NCI-H2196 treated with DMSO at 0.1 percent for 48 hours (cell line): ENCODE data around the gene OLIG2.

Experiments
- DNase-seq: peaks from one replicate; lab custom pipeline; 2025; ENCODE audit not compliant: unreplicated experiment; lab: John Stamatoyannopoulos, UW

The OLIG2 gene

DNA sequence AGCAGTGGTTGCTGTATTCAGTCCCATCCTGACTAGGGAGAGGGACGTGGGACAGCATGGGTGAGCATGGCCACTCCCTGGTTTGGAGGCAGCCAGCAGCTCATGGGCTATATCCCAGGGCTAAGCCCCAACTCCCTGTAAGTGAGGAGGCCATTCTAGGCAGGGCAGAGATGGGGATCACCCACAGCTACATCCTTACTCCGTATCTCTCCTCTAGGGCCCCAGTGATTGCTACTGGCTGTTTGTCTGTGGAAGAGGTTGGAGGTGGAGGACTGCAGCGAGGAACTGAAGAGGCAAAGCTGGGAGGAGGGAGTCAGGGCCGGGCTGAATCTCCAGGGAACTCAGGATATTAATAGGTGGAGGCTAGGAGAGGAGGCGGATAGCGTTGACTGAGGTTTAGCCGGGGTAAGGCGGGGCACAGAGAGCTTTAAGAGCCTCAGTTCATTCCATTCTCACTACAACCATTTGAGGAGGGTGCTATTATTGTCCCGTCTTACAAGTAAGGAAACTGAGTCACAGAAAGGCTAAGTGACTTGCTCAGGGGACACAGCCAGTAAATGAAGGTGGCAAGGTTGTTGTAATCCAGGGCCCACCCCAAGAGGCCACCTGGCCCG, 6.8 kb downstream of the OLIG2 start:
- DNase-seq: no peak

- no peak for DNase-seq
Observed at GRCh38 chr21:33033094-33033951, 7.6 kb downstream of the OLIG2 start.

DNA sequence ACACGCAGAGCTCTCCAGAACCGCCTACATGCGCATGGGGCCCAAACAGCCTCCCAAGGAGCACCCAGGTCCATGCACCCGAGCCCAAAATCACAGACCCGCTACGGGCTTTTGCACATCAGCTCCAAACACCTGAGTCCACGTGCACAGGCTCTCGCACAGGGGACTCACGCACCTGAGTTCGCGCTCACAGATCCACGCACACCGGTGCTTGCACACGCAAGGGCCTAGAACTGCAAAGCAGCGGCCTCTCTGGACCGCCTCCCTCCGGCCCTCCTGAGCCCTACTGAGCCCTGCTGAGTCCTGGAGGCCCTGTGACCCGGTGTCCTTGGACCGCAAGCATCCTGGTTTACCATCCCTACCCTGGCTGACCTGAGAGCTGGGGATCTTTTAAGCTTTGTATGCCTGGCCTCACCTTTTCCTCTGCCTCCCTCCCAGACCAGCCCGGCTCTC, 8.3 kb downstream of the OLIG2 start:
- DNase-seq: no peak

- no peak for DNase-seq
Observed at GRCh38 chr21:33035147-33035546, 9.4 kb downstream of the OLIG2 start.

- DNase-seq: no peak
Observed at GRCh38 chr21:33036430-33037162, 10.9 kb downstream of the OLIG2 start.

GRCh38 chr21:33037501-33037900, 11.8 kb downstream of the OLIG2 start:
- DNase-seq: no peak

- DNase-seq: no peak
Observed at GRCh38 chr21:33039536-33039935, 13.8 kb downstream of the OLIG2 start.

- DNase-seq: no peak
Observed at GRCh38 chr21:33040215-33040614, 14.5 kb downstream of the OLIG2 start.

- DNase-seq: no peak
Observed at GRCh38 chr21:33041981-33042380, 16.2 kb downstream of the OLIG2 start.

- no peak for DNase-seq
Observed at GRCh38 chr21:33042812-33043211, 17.1 kb downstream of the OLIG2 start.

- DNase-seq: no peak
Observed at GRCh38 chr21:33046455-33046854, 20.7 kb downstream of the OLIG2 start.

DNA sequence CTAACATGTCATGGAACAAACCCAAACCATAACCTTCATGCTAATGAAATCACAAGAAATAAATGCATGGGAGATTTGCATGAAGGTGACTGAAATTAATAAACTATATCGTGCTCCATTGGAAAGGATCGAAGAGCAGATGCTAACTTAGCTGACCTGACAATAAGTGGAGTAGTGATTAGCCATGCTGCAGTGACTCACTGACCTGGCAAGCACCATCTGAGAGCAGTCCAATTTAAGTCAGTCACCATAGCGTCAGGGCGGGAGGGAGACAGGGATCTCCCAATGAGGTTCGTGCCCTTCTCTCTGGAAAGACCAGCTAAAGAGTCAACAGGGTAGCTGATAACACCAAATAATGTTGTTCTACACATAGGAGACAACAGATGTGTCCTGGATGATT, 21.5 kb downstream of the OLIG2 start:
- no peak for DNase-seq

DNA sequence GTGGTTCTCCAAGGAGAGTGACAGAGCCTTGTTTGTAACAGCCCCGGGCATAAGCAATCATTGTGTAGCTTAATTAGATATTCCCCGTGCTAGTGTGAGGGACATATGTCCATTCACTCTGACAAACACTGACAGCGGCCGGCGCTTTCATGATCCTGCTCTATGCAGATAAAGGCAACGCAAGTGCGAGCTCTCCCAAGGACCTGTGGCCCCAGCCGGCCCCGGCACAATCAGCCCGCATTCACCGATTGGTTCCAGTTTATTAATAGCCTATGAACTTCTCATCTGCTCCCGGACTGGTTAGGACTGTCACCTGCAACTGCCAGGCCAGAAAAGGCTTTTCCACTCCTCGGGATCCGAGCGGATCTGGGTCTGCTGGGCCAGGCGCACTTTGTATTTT, 26.2 kb downstream of the OLIG2 start:
- no peak for DNase-seq

- DNase-seq: no peak
Observed at GRCh38 chr21:33053951-33054350, 28.2 kb downstream of the OLIG2 start.

DNA sequence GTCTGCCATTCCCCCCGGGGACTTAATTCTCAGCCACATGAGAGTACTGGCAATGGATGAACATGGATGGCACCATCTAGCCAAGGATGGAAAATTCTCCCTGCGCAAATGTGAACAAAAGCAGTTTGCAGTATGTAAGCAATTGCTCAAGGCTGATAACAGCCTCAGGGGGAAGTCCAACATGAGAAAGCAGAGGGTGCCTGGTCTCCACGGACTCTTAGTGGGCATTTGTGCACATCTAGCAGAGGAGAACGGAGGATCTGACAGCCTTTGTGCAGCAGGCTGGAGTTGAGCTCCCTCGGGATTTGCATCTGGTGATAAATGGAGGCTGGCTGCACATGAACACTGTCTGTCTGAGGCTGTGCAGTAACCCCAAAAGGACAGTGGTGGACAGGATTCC, 30.3 kb downstream of the OLIG2 start:
- no peak for DNase-seq

DNA sequence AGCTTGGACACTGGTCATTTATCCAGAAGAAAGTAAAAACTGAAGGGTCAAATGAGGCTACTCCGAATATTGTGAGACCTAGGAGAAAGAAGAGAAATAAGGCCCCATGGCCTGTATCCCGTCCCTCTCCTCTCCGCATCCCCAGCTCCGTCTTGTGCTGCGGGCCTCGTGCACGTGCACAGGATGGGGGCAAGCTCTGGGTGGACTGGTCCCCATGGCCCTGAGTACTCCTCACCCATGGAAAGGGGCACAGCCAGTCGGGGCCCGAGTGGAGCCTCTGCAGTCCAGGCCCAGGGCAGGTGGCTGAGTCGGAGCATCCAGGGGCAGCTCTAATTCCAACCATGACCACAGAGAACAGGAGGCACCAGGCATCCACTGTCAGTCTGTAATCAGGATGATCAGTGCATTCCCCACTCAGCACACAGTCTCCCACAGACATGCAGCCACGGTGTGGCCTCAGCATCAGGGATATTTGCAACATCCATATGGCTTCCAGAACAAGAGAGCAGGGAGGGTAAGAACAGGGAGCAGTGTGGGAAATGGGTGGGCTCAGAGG, 31.7 kb downstream of the OLIG2 start:
- DNase-seq: no peak

GRCh38 chr21:33058527-33058926, 32.8 kb downstream of the OLIG2 start:
- DNase-seq: peak; percentile 35

DNA sequence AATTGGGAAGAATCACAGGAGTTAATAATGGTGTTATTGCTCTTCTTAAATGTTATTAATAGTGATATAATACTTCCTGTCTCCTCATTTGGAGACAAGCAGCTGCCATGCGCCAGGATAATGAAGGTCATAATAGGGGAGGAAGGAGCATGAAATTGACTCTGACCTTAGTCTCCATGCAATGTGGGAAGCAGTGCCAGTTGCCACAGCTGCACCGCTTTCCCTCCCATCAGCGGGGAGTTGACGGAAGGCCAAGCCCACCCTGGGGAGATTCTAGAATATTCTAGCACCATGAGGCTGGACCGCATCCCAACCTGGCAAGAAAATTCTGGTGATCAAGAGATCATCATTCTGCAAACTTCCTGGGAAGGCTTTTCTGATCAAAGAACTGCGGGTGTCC, 33.2 kb downstream of the OLIG2 start:
- DNase-seq: no peak

DNA sequence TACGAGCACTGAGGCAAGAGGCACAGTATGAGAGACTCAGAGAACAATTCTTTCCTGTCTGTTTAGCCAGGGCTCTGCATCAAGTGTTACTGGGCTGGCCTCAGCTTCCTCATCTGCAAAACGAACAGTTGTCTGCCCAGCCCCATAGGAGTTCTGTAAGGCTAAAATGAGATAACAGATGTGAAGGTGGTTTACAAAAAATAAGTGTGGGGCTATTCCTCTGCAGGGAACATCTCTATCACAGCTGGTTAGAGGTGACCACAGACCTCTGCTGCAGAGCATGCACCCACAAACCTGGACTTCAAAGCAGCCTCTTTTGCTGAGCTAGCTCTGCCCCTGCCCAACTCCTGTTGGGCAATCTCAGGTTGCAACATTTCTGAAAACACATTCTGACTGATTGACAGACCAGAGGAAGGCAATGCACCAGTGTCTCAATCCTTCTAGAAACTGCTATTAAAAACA, 33.7 kb downstream of the OLIG2 start:
- no peak for DNase-seq

DNA sequence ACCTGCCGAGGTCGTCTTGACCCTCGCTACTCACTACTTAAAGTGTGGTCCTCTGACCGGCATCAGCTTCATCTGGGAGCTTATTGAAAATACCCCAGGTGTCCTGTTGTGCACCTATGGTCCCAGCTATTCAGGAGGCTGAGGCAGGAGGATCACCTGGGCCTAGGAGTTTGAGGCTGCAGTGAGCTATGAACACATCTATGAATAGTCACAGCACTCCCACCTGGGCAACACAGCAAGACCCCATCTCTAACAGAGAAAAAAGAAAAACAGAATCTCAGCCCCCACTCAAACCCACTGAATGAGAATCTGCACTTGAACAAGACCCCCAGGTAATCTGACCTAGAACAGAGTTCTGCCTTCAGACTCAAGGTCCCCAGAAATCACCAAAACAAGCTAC, 35.5 kb downstream of the OLIG2 start:
- DNase-seq: no peak

DNA sequence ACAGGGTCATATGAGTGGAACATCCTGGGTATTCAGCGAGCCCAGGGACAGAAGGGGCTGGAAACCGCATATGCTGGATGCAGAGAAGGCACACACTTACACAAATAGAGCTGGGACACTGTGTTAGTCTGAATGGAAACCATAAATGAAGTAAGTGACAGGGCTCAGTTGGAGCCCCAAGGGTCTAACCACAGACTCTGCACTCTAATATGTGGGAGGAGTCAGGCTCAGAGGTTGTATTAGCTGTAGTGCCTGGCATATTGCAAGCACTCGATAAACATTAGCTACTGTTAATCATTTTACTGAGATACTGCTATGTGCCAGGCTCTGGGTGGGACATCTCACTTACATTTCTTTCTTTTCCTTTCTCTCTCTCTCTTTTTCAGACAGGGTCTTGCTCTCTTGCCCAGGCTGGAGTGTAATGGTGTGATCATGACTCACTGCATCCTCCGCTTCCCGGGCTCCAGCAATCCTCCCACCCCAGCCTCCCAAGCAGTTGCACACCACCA, 37.7 kb downstream of the OLIG2 start:
- no peak for DNase-seq
